MM.1S (cell line): ENCODE data around the gene POC1B.

ENCODE experiments used
- DNase-seq: peaks from one replicate; pipeline ENCODE4 v3.0.0-alpha.2; 2015
- H2AFZ ChIP-seq: fragments of 300-600 bp; sonication (generic); 2 replicates; pipeline ENCODE4 v1.6.0; 2016; ENCODE audit warnings: antibody characterized with exemption, low read length
- H3F3A ChIP-seq: fragments of 300-600 bp; sonication (generic); 2 replicates; pipeline ENCODE4 v1.6.1; 2016; ENCODE audit warnings: mild to moderate bottlenecking, antibody characterized with exemption, low read length, moderate library complexity, mixed read lengths; ENCODE audit not compliant: insufficient read depth
- H3K27ac ChIP-seq: fragments of 300-600 bp; sonication (generic); 2 replicates; pipeline ENCODE4 v1.5.1; 2016; ENCODE audit warnings: mild to moderate bottlenecking, low read length
- H3K27me3 ChIP-seq: fragments of 300-600 bp; sonication (generic); replicated peaks from 2 replicates; pipeline ENCODE4 v1.6.0; 2016; ENCODE audit warnings: low read length; ENCODE audit not compliant: insufficient read depth
- H3K36me3 ChIP-seq: fragments of 300-600 bp; sonication (generic); replicated peaks from 2 replicates; pipeline ENCODE4 v1.6.1; 2016; ENCODE audit warnings: mild to moderate bottlenecking, low read length, mixed read lengths; ENCODE audit not compliant: insufficient read depth
- H3K4me1 ChIP-seq: fragments of 300-600 bp; sonication (generic); 2 replicates; pipeline ENCODE4 v1.6.1; 2016; ENCODE audit warnings: low read length, mixed read lengths
- H3K4me2 ChIP-seq: fragments of 300-600 bp; sonication (generic); 2 replicates; pipeline ENCODE4 v1.6.0; 2016; ENCODE audit warnings: low read depth, low read length
- H3K4me3 ChIP-seq: fragments of 300-600 bp; sonication (generic); 2 replicates; pipeline ENCODE4 v1.5.1; 2016; ENCODE audit warnings: low read length, mixed read lengths
- H3K79me2 ChIP-seq: fragments of 300-600 bp; sonication (generic); 2 replicates; pipeline ENCODE4 v1.6.1; 2016; ENCODE audit warnings: mixed run types, low read length, mixed read lengths
- H3K9ac ChIP-seq: fragments of 300-600 bp; sonication (generic); 2 replicates; pipeline ENCODE4 v1.6.1; 2016; ENCODE audit warnings: low read length, mixed read lengths
- H3K9me2 ChIP-seq: fragments of 300-600 bp; sonication (generic); replicated peaks from 2 replicates; pipeline ENCODE4 v1.6.1; 2016; ENCODE audit warnings: mild to moderate bottlenecking, low read length, mixed read lengths; ENCODE audit not compliant: insufficient read depth
- H3K9me3 ChIP-seq: fragments of 300-600 bp; sonication (generic); replicated peaks from 2 replicates; pipeline ENCODE4 v1.6.1; 2016; ENCODE audit warnings: mild to moderate bottlenecking, low read length, mixed read lengths; ENCODE audit not compliant: insufficient read depth
- H4K20me1 ChIP-seq: fragments of 300-600 bp; sonication (generic); 2 replicates; pipeline ENCODE4 v1.6.1; 2016; ENCODE audit warnings: mild to moderate bottlenecking, low read length, moderate library complexity, mixed read lengths; ENCODE audit not compliant: insufficient read depth
- CTCF ChIP-seq: fragments of 300-600 bp; sonication (generic); IDR thresholded peaks from 2 replicates; pipeline ENCODE4 v1.5.1; 2016; ENCODE audit warnings: antibody characterized with exemption, low read length, mixed read lengths
- EZH2 ChIP-seq: fragments of 300-600 bp; sonication (generic); optimal IDR thresholded peaks from 2 replicates; pipeline ENCODE3; 2017; ENCODE audit warnings: low read depth, mild to moderate bottlenecking, antibody characterized with exemption, low read length, mixed read lengths
- EZH2phosphoT487 ChIP-seq: fragments of 300-600 bp; sonication (generic); IDR thresholded peaks from 2 replicates; pipeline ENCODE4 v1.6.1; 2018; ENCODE audit warnings: antibody characterized with exemption, low read length

The POC1B gene

GRCh38 chr12:89556976-89557375 is 31.1 kb upstream of the POC1B start:
- no peak for DNase-seq
- Histone ChIP-seq H3K9me2 (no peaks in the 10 kb centered on the region), H3K4me3 (no peak overlapping the region), H2AFZ (no peak overlapping the region), H3K9ac (no peak overlapping the region), H4K20me1 (no peaks in the 10 kb centered on the region), H3K36me3 (no peaks in the 10 kb centered on the region), H3K4me2 (no peak overlapping the region), H3K27ac (no peak overlapping the region), H3K27me3 (no peaks in the 10 kb centered on the region), H3K79me2 (no peaks in the 10 kb centered on the region), H3F3A (no peaks in the 10 kb centered on the region), H3K9me3 (no peaks in the 10 kb centered on the region), H3K4me1 (no peaks in the 10 kb centered on the region)
- TF ChIP-seq CTCF: no peak

GRCh38 chr12:89552376-89552775 is 26.5 kb upstream of the POC1B start:
- no peaks in the 10 kb centered on the region for H3K79me2 ChIP-seq
- no peaks in the 10 kb centered on the region for H3K9me2 ChIP-seq
- H3K4me2 ChIP-seq: no peak overlapping the region
- H3F3A ChIP-seq: no peaks in the 10 kb centered on the region
- H3K36me3 ChIP-seq: no peaks in the 10 kb centered on the region
- no peak overlapping the region for H3K9ac ChIP-seq
- H3K4me1 ChIP-seq: no peaks in the 10 kb centered on the region
- H3K27ac ChIP-seq: no peak overlapping the region
- DNase-seq: no peak
- no peak overlapping the region for H2AFZ ChIP-seq
- no peaks in the 10 kb centered on the region for H3K9me3 ChIP-seq
- H3K27me3 ChIP-seq: no peaks in the 10 kb centered on the region
- H4K20me1 ChIP-seq: no peaks in the 10 kb centered on the region
- TF ChIP-seq CTCF: no peak
- no peak for TF ChIP-seq EZH2phosphoT487
- TF ChIP-seq EZH2: no peak
- H3K4me3 ChIP-seq: no peak overlapping the region

- Histone ChIP-seq H3K9me3 (no peaks in the 10 kb centered on the region), H3K4me3 (no peak overlapping the region), H2AFZ (no peak overlapping the region), H3K9me2 (no peaks in the 10 kb centered on the region), H3K27me3 (no peaks in the 10 kb centered on the region), H3K27ac (no peak overlapping the region), H3K4me1 (no peaks in the 10 kb centered on the region), H3F3A (no peaks in the 10 kb centered on the region), H4K20me1 (no peaks in the 10 kb centered on the region), H3K9ac (no peak overlapping the region), H3K36me3 (no peaks in the 10 kb centered on the region), H3K79me2 (no peaks in the 10 kb centered on the region), H3K4me2 (no peak overlapping the region)
- no peak for TF ChIP-seq EZH2
- no peak for TF ChIP-seq CTCF
- no peak for TF ChIP-seq EZH2phosphoT487
- no peak for DNase-seq
These were observed 25.9 kb upstream of the POC1B start for GRCh38 chr12:89551747-89552146.

GRCh38 chr12:89547101-89547500 is 21.3 kb upstream of the POC1B start:
- no peak overlapping the region for H3K4me2 ChIP-seq
- H2AFZ ChIP-seq: no peak overlapping the region
- no peaks in the 10 kb centered on the region for H3K9me2 ChIP-seq
- H3K27ac ChIP-seq: no peak overlapping the region
- H3K4me1 ChIP-seq: no peaks in the 10 kb centered on the region
- H3F3A ChIP-seq: no peaks in the 10 kb centered on the region
- TF ChIP-seq CTCF (no peak), EZH2 (no peak), EZH2phosphoT487 (no peak)
- no peak overlapping the region for H3K4me3 ChIP-seq
- no peaks in the 10 kb centered on the region for H3K79me2 ChIP-seq
- H3K36me3 ChIP-seq: no peaks in the 10 kb centered on the region
- no peaks in the 10 kb centered on the region for H3K9me3 ChIP-seq
- H3K27me3 ChIP-seq: no peaks in the 10 kb centered on the region
- no peak for DNase-seq
- no peaks in the 10 kb centered on the region for H4K20me1 ChIP-seq
- H3K9ac ChIP-seq: no peak overlapping the region
